OCI-LY7 (cell line): ENCODE measurements around the gene INTS3. TPM values are rescaled to one million over a fixed set of nuclear protein-coding genes. Genes with fewer than 3 reads are reported as not detected.

Experiments
- BruUV-seq: library from RNA; stranded (reverse); fragments of 400-500 nt; replicated peaks from 2 replicates; lab custom pipeline; 2021; lab: Mats Ljungman, UMichigan
- CTCF ChIA-PET: fragments of 300-600 bp; sonication (Branson Sonifier 250); formaldehyde crosslinking; loops from one replicate; lab custom pipeline; 2022; ENCODE audit warnings: antibody characterized with exemption; ENCODE audit not compliant: unreplicated experiment; lab: Charles Lee
- POLR2A ChIA-PET: fragments of 300-600 bp; sonication (Branson Sonifier 250); formaldehyde crosslinking; loops from one replicate; lab custom pipeline; 2022; ENCODE audit warnings: antibody characterized with exemption; lab: Charles Lee
- DNase-seq: peaks from one replicate; pipeline ENCODE4 v3.0.0-alpha.2; 2015; ENCODE audit warnings: low spot score
- H2AFZ ChIP-seq: fragments of 200-600 bp; sonication (generic), shearing (Covaris generic); 2 replicates; pipeline ENCODE4 v1.6.1; 2014; ENCODE audit warnings: mild to moderate bottlenecking, antibody characterized with exemption, low read length, moderate library complexity
- H3K27ac ChIP-seq: fragments of 200-600 bp; sonication (generic); 2 replicates; pipeline ENCODE4 v1.5.1; 2014; ENCODE audit warnings: mixed run types, low read depth, mild to moderate bottlenecking, moderate library complexity, low read length, inconsistent platforms; ENCODE audit not compliant: poor library complexity, severe bottlenecking
- H3K36me3 ChIP-seq: fragments of 200-600 bp; sonication (generic); 2 replicates; pipeline ENCODE4 v1.6.1; 2014; ENCODE audit warnings: mild to moderate bottlenecking, antibody characterized with exemption, low read length, moderate library complexity, mixed read lengths; ENCODE audit not compliant: insufficient read depth
- H3K4me1 ChIP-seq: fragments of 200-600 bp; sonication (generic); 2 replicates; pipeline ENCODE4 v1.5.1; 2014; ENCODE audit warnings: mild to moderate bottlenecking, low read length; ENCODE audit not compliant: insufficient read depth, poor library complexity, severe bottlenecking
- H3K4me2 ChIP-seq: fragments of 200-600 bp; sonication (generic); 2 replicates; pipeline ENCODE4 v1.6.1; 2014; ENCODE audit warnings: mild to moderate bottlenecking, low read length
- H3K4me3 ChIP-seq: fragments of 200-600 bp; sonication (generic); 2 replicates; pipeline ENCODE4 v1.5.1; 2014; ENCODE audit warnings: mild to moderate bottlenecking, low read depth, low read length; ENCODE audit not compliant: poor library complexity, severe bottlenecking
- H3K79me2 ChIP-seq: fragments of 200-600 bp; sonication (generic); 2 replicates; pipeline ENCODE4 v1.6.1; 2016; ENCODE audit warnings: low read depth, mild to moderate bottlenecking, low read length, moderate library complexity, mixed read lengths; ENCODE audit not compliant: insufficient read depth
- H3K9me2 ChIP-seq: fragments of 200-600 bp; sonication (generic); 2 replicates; pipeline ENCODE4 v1.6.1; 2016; ENCODE audit warnings: mild to moderate bottlenecking, low read length, mixed read lengths; ENCODE audit not compliant: insufficient read depth
- H3K9me3 ChIP-seq: fragments of 200-600 bp; sonication (generic); 2 replicates; pipeline ENCODE4 v1.6.1; 2014; ENCODE audit warnings: mild to moderate bottlenecking, mixed run types, low read length, mixed read lengths
- H4K20me1 ChIP-seq: fragments of 200-600 bp; sonication (generic); 2 replicates; pipeline ENCODE4 v1.6.1; 2014; ENCODE audit warnings: mild to moderate bottlenecking, antibody characterized with exemption, low read length, moderate library complexity, mixed read lengths; ENCODE audit not compliant: insufficient read depth
- EZH2phosphoT487 ChIP-seq: fragments of 200-600 bp; sonication (generic); IDR thresholded peaks from 2 replicates; pipeline ENCODE4 v1.6.1; 2018; ENCODE audit warnings: low read depth, borderline replicate concordance, mild to moderate bottlenecking, mixed run types, antibody characterized with exemption, low read length, moderate library complexity, mixed read lengths
- intact Hi-C: fragments of 100-400 bp; cut with micrococcal nuclease; formaldehyde crosslinking; loops from one replicate; pipeline ENCODE4 v1.10.0; 2022; ENCODE audit not compliant: unreplicated experiment
- total RNA-seq, 2 experiments: library from RNA; depleted of rRNA in 1 of 2; stranded (reverse); fragments of >200 nt in 1 of 2; shearing (Covaris generic) in 1 of 2; gene quantifications; 2 replicates each; pipeline ENCODE4 v1.2.3, GENCODE V29; 2014 to 2022
- TF ChIP-seq, protein P1 (sequence below): fragments of 200-600 bp; sonication (generic); conservative IDR thresholded peaks from 2 replicates; pipeline ENCODE4 v1.5.1; 2014; ENCODE audit warnings: mild to moderate bottlenecking, antibody characterized with exemption, low read length, moderate library complexity, mixed read lengths

INTS3 gene
- total RNA-seq, 2 experiments from 2014 or later = 33.5 to 67.3 TPM

DNA sequence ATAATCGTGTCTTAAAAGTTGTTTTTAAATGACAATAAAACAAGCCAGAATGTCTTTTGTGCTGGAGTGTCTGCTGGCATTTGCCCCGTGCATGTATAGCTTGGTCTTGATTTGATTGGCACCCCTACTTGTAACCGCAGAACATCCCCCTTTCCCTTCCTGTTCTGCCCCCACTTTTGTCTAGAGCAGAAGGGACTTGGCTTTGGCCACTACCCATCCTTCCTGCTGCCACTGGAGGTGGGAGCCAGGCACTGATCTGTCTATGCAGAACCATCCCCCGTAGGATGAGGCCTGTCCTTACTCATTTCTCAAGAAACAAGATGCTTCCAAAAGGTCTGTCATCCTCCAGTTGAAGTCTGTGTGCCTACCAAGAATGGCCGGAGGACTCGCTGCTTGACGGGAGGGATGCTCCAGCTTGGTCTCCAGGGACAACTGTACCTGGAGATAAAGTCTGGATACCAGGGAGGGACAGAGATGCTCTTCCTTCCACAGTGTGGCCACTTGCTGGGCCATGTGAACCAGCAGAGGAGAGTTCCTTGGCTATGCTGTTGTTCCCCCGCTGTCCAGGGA lies 46.3 kb downstream of the INTS3 start:
- H3K79me2 ChIP-seq = no peaks in the 10 kb centered on the region
- DNase-seq = no peak
- H4K20me1 ChIP-seq = no peaks in the 10 kb centered on the region
- H2AFZ ChIP-seq = no peak overlapping the region
- TF ChIP-seq, protein P1, sequence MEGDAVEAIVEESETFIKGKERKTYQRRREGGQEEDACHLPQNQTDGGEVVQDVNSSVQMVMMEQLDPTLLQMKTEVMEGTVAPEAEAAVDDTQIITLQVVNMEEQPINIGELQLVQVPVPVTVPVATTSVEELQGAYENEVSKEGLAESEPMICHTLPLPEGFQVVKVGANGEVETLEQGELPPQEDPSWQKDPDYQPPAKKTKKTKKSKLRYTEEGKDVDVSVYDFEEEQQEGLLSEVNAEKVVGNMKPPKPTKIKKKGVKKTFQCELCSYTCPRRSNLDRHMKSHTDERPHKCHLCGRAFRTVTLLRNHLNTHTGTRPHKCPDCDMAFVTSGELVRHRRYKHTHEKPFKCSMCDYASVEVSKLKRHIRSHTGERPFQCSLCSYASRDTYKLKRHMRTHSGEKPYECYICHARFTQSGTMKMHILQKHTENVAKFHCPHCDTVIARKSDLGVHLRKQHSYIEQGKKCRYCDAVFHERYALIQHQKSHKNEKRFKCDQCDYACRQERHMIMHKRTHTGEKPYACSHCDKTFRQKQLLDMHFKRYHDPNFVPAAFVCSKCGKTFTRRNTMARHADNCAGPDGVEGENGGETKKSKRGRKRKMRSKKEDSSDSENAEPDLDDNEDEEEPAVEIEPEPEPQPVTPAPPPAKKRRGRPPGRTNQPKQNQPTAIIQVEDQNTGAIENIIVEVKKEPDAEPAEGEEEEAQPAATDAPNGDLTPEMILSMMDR = no peak
- TF ChIP-seq EZH2phosphoT487 = no peak
- H3K4me3 ChIP-seq = no peak overlapping the region
- H3K9me2 ChIP-seq = no peaks in the 10 kb centered on the region
- peaks cover 45% of the 10 kb centered on the region for H3K36me3 ChIP-seq
- H3K27ac ChIP-seq = no peak overlapping the region
- H3K4me1 ChIP-seq = peaks cover 29% of the 10 kb centered on the region
- no peak overlapping the region for H3K4me2 ChIP-seq
- ChIA-PET POLR2A (interaction anchor here (0.8 kb wide), 1 partner anchor 46 kb away, joined by 3 read pairs; the partner anchor contains the start of gene INTS3), CTCF (no interaction called here)
- BruUV-seq = no TSS peak
- intact Hi-C loops = no loop called here
- H3K9me3 ChIP-seq = no peaks in the 10 kb centered on the region

DNA sequence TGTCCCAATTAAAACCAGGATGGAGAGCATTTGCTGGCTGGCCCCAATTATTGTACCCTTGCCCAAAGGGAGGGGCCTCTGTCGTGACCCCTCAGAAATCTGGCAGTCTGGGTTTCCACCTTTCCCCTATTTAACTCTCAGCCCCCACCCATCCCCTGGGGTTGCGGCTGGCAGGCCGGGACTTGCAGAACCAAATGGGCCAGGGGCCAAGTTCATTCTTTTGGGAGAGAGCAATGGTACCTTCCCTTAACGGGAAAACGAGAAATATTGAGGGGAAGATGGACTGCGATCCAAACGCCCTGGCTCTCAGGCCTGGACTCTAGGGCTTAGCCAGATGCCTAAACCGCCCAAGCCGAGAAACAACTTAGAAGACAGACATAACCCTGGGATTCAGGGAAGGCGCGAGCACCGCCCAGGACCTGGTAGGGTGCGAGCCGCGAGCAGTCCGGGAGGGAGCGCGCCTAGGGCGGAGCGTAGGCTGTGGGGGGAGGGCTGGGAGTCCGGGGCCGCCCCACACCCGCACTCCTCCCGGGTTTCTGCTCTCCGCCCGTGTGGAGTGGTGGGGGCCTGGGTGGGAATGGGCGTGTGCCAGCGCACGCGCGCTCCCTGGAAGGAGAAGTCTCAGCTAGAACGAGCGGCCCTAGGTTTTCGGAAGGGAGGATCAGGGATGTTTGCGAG lies 47.1 kb downstream of the INTS3 start, which contains the start of gene SLC27A3:
Gene SLC27A3, plus strand, starts transcription at position 628 of the 678 bp plus-strand sequence. CDS start 91 bp downstream, outside the sequence.
- H3K9me2 ChIP-seq = no peaks in the 10 kb centered on the region

More for the DNA sequence above, 47.1 kb downstream of the INTS3 start, which contains the start of gene SLC27A3:
- BruUV-seq = no TSS peak
- ChIA-PET CTCF (no interaction called here), POLR2A (no interaction called here)
- Histone ChIP-seq H3K79me2 (no peaks in the 10 kb centered on the region), H3K27ac (no peak within 1 kb of the TSS), H4K20me1 (no peaks in the 10 kb centered on the region), H3K4me2 (peak within 1 kb of the TSS; percentile 84), H3K36me3 (peaks cover 38% of the 10 kb centered on the region), H3K4me1 (peaks cover 29% of the 10 kb centered on the region), H3K4me3 (peak within 1 kb of the TSS; percentile 63), H3K9me3 (no peaks in the 10 kb centered on the region), H2AFZ (peak within 1 kb of the TSS; percentile 37; the same call in 1 of the 2 replicates)
- TF ChIP-seq, protein P1 = no peak
- no peak for TF ChIP-seq EZH2phosphoT487
- intact Hi-C loops = no loop called here
- no peak for DNase-seq
